Loucy (cell line): Measurements from ENCODE around the gene EPHB6.
A peak's percentile ranks its signal among the peaks of the same experiment; 100 is the strongest.

ENCODE experiments used
- CTCF ChIP-seq: fragments of 200-600 bp; sonication (generic); conservative IDR thresholded peaks from 2 replicates; pipeline ENCODE4 v1.5.1; 2014; ENCODE audit warnings: mild to moderate bottlenecking, antibody characterized with exemption, low read length
- EZH2phosphoT487 ChIP-seq: fragments of 200-600 bp; IDR thresholded peaks from 2 replicates; pipeline ENCODE4 v1.6.1; 2018; ENCODE audit warnings: antibody characterized with exemption, mild to moderate bottlenecking, moderate library complexity, borderline replicate concordance

GRCh38 chr7:142853739-142854371 lies 1.0 kb upstream of the EPHB6 start:
- peak; percentile 86 for TF ChIP-seq CTCF
- TF ChIP-seq EZH2phosphoT487, result no peak
